ENCODE data around the gene ZNF610.

The ZNF610 gene

GRCh38 chr19:52398081-52398441 is 62.0 kb downstream of the ZNF610 start:
- no peak for DNase-seq

GRCh38 chr19:52410276-52410675 is 74.2 kb downstream of the ZNF610 start:
- DNase-seq, result no peak

- no peak for DNase-seq
These were observed 79.7 kb downstream of the ZNF610 start for GRCh38 chr19:52415711-52416110.

Measured in SHP77 (cell line).